Esophagus squamous epithelium (tissue), 5 donors: Measurements from ENCODE around the gene TUBA1C. TPM values are rescaled to one million over a fixed set of nuclear protein-coding genes. Genes with fewer than 3 reads are reported as not detected.

Experiments
- DNase-seq: peaks from one replicate; lab custom pipeline; 2025; lab: John Stamatoyannopoulos, UW
- H3K27ac ChIP-seq, 4 donors: fragments of 200-600 bp; sonication (generic); one replicate each; pipeline ENCODE4 v1.5.1; 2016 to 2019; ENCODE audit warnings: mild to moderate bottlenecking in 1 of 4
- H3K27me3 ChIP-seq, 4 donors: fragments of 200-600 bp; sonication (generic); 1 replicate in 3 of 4; 2 replicates in 1 of 4; pipeline versions ENCODE4 v1.5.1 to v1.6.0; 2017 to 2021; ENCODE audit warnings: antibody characterized with exemption in 1 of 4
- H3K36me3 ChIP-seq, 3 donors: fragments of 200-600 bp; sonication (generic); one replicate each; pipeline ENCODE4 v1.5.1; 2016 to 2019
- H3K4me1 ChIP-seq, 3 donors: fragments of 200-600 bp; sonication (generic); one replicate each; pipeline ENCODE4 v1.5.1; 2017 to 2019
- H3K4me3 ChIP-seq, 4 donors: fragments of 200-600 bp; sonication (generic); 1 replicate in 3 of 4; 2 replicates in 1 of 4; pipeline ENCODE4 v1.5.1; 2016 to 2019; ENCODE audit warnings: mild to moderate bottlenecking in 2 of 4, moderate library complexity in 1 of 4
- H3K9me3 ChIP-seq, 3 donors: fragments of 200-600 bp; sonication (generic); one replicate each; pipeline ENCODE4 v1.5.1; 2016 to 2019
- POLR2A ChIP-seq, 4 donors: fragments of 450-650 bp; IDR thresholded peaks; one replicate each; pipeline ENCODE4 v1.6.1; 2017; ENCODE audit warnings: antibody characterized with exemption in 4 of 4, mild to moderate bottlenecking in 4 of 4, moderate library complexity in 3 of 4
- WGBS, 2 donors: methylation state at CpG; one replicate each; pipeline ENCODE4 v1.1.5; 2018; 5-methylcytosine and 5-hydroxymethylcytosine counted together
- intact Hi-C: fragments of 100-400 bp; cut with DNase I; formaldehyde crosslinking; loops from one replicate; pipeline ENCODE4 v1.15.0; 2022
- total RNA-seq, 4 donors: library from RNA; depleted of rRNA; stranded (reverse); fragments of >200 nt; gene quantifications; one replicate each; pipeline ENCODE4 v1.1.0, GENCODE V29; 2016
- TF ChIP-seq, protein P1 (sequence below), 6 experiments: fragments of 450-650 bp in 4 of 6; fragments of 200-600 bp in 2 of 6; sonication (generic) in 2 of 6; IDR thresholded peaks; one replicate each; pipeline ENCODE4 v1.5.1; 2016 to 2019; ENCODE audit warnings: antibody characterized with exemption in 6 of 6, mild to moderate bottlenecking in 4 of 6, moderate library complexity in 4 of 6
- donor health status: DM: yes; HTN: yes; CAD: no.

The TUBA1C gene
- total RNA-seq, 4 donors from 2014 or later, result 587 to 1,132 (median 718) TPM

DNA sequence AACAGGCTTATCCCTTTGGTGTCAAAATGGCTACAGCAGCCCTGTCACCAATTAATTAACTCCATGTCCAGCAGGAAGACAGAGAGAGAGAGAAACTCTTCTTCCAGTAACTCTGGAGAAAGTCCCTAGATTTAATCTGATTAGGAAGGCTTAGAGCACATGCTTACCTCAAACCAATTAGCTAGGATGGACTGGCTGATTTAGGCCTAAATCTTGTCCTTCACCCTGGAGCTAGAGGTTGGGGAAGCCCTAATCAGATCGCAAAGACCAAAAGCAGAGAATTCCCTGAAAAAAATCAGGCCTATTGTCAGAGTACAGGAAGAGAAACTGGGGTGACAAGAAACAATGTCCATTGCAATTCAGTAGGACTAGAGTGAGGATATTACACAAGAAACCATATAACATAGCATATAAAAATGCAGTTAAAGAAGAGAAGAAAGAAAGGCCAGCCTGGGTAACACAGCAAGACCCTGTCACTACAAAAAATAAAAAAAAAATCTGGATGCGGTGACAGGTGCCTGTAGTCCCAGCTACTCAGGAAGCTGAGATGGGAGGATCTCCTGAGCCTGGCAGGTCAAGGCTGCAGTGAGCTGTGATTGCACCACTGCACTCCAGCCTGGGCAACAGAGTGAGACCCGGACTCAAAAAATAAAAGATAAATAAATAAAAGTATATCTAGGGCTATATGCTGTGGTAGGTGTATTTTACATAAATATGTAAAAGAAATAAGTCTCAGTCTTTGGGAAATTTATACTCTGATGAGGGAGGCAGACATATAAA lies 41.1 kb upstream of the TUBA1C start:
- no peak for DNase-seq
- Histone ChIP-seq H3K9me3 (no peaks in the 10 kb centered on the region), H3K4me3 (no peak overlapping the region), H3K4me1 (peaks cover 0 to 13% (median 3%) of the 10 kb centered on the region in 3 donors), H3K27me3 (no peaks in the 10 kb centered on the region), H3K36me3 (no peaks in the 10 kb centered on the region), H3K27ac (peak overlapping the region in 1 of 4 donors; percentile 76)
- WGBS, 2 donors, result 78 to 81% methylated on average over 3 of the region's 3 CpGs
- TF ChIP-seq, protein P1, sequence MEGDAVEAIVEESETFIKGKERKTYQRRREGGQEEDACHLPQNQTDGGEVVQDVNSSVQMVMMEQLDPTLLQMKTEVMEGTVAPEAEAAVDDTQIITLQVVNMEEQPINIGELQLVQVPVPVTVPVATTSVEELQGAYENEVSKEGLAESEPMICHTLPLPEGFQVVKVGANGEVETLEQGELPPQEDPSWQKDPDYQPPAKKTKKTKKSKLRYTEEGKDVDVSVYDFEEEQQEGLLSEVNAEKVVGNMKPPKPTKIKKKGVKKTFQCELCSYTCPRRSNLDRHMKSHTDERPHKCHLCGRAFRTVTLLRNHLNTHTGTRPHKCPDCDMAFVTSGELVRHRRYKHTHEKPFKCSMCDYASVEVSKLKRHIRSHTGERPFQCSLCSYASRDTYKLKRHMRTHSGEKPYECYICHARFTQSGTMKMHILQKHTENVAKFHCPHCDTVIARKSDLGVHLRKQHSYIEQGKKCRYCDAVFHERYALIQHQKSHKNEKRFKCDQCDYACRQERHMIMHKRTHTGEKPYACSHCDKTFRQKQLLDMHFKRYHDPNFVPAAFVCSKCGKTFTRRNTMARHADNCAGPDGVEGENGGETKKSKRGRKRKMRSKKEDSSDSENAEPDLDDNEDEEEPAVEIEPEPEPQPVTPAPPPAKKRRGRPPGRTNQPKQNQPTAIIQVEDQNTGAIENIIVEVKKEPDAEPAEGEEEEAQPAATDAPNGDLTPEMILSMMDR (IDR thresholded peaks at IDR 0.05), result no peak
- no peak for TF ChIP-seq POLR2A (IDR thresholded peaks at IDR 0.05)
- intact Hi-C loops, result no loop called here

DNA sequence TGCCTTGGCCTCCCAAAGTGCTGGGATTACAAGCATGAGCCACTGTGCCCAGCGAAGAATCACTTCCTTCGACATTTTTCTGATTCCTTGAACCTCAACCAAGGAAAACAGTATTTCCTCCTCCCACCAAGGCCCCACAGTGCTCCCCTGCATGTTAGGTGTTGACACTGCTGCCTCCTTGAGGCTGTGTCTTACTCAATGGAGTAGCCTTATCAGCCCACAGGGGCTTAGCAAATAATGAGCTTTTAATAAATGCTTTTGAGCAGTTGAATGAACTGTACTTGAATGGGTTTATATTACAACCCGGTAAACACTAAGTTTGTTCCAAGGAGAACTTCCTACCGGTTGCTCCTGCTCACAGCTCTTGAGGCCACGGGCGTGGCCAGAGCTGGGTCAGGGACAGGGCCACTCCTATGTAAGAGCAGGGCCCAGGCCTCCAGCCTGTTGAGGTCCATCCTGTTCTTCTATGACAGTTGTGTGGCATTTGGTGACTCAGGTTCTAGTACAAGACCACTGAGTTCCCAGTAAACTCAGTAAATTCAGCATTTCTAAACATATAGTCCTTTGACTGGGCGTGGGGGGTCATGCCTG lies 39.2 kb upstream of the TUBA1C start:
- Histone ChIP-seq H3K27ac (no peak overlapping the region), H3K9me3 (no peaks in the 10 kb centered on the region), H3K4me1 (peaks cover 0 to 13% (median 3%) of the 10 kb centered on the region in 3 donors), H3K36me3 (no peaks in the 10 kb centered on the region), H3K4me3 (no peak overlapping the region), H3K27me3 (no peaks in the 10 kb centered on the region)
- TF ChIP-seq, protein P1 (IDR thresholded peaks at IDR 0.05), result no peak
- no peak for TF ChIP-seq POLR2A (IDR thresholded peaks at IDR 0.05)
- WGBS, 2 donors, result 70 to 78% methylated on average over 7 of the region's 7 CpGs
- intact Hi-C loops, result no loop called here
- DNase-seq, result no peak

GRCh38 chr12:49227713-49228112 lies 37.2 kb upstream of the TUBA1C start:
- no peak for DNase-seq
- H3K36me3 ChIP-seq, result no peaks in the 10 kb centered on the region
- intact Hi-C loops, result no loop called here
- no peak overlapping the region for H3K4me3 ChIP-seq
- H3K27ac ChIP-seq, result no peak overlapping the region
- no peaks in the 10 kb centered on the region for H3K9me3 ChIP-seq
- H3K27me3 ChIP-seq, result no peaks in the 10 kb centered on the region
- TF ChIP-seq, protein P1 (IDR thresholded peaks at IDR 0.05), result no peak
- TF ChIP-seq POLR2A (IDR thresholded peaks at IDR 0.05), result no peak
- H3K4me1 ChIP-seq, result peaks cover 3 to 18% (median 4%) of the 10 kb centered on the region in 3 donors
- WGBS, 2 donors, result 89 to 100% methylated on average over 3 of the region's 3 CpGs

DNA sequence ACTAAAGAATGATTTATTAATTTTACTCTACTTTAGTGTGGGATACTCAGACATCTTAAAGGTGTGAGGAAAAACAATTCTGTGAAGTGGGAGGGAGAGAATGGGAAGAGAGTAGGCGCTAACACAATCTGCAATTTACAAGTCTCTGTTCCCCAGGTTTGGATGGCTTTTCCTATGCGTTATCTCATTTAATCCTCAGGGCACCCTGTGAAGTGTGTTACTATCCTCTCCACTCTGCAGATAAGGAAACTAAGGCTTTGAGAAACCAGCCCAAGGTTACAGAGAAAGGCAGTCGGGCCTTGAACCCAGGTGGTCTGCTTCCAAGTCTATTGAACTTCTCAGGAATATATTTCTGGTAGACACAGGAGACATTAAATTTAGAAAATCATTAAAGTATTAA lies 36.2 kb upstream of the TUBA1C start:
- no peak overlapping the region for H3K27ac ChIP-seq
- no peaks in the 10 kb centered on the region for H3K27me3 ChIP-seq
- 82 to 88% methylated on average over 3 of the region's 3 CpGs for WGBS, 2 donors
- intact Hi-C loops, result no loop called here
- TF ChIP-seq POLR2A (IDR thresholded peaks at IDR 0.05), result no peak
- TF ChIP-seq, protein P1 (IDR thresholded peaks at IDR 0.05), result no peak
- no peak overlapping the region for H3K4me3 ChIP-seq
- DNase-seq, result no peak
- peaks cover 3 to 27% (median 8%) of the 10 kb centered on the region in 3 donors for H3K4me1 ChIP-seq
- H3K9me3 ChIP-seq, result no peaks in the 10 kb centered on the region
- no peaks in the 10 kb centered on the region for H3K36me3 ChIP-seq

GRCh38 chr12:49230176-49230804 lies 34.6 kb upstream of the TUBA1C start:
- H3K9me3 ChIP-seq, result no peaks in the 10 kb centered on the region
- DNase-seq, result no peak
- no peak overlapping the region for H3K27ac ChIP-seq
- no peaks in the 10 kb centered on the region for H3K27me3 ChIP-seq
- H3K36me3 ChIP-seq, result no peaks in the 10 kb centered on the region
- WGBS, 2 donors, result 51 to 64% methylated on average over 6 of the region's 6 CpGs
- intact Hi-C loops, result loop anchor here (5.0 to 10.0 kb wide), 3 partner anchors 45 to 135 kb away; partner anchors contain the start of genes DHH, TUBA1A and TUBA1B
- H3K4me1 ChIP-seq, result peaks cover 10 to 36% (median 14%) of the 10 kb centered on the region in 3 donors
- no peak overlapping the region for H3K4me3 ChIP-seq
- TF ChIP-seq POLR2A (IDR thresholded peaks at IDR 0.05), result no peak
- TF ChIP-seq, protein P1 (IDR thresholded peaks at IDR 0.05), result no peak
